Erythroblast (primary cell): ENCODE measurements around the gene BIRC6.

Experiments
- GATA1 ChIP-seq: IDR thresholded peaks from 2 replicates; pipeline ENCODE4 v1.6.1; 2011; ENCODE audit warnings: low read depth, mild to moderate bottlenecking, control low read depth, low read length, moderate library complexity
- POLR2A ChIP-seq: IDR thresholded peaks from 2 replicates; pipeline ENCODE4 v1.6.1; 2011; ENCODE audit warnings: mild to moderate bottlenecking, low read length

DNA sequence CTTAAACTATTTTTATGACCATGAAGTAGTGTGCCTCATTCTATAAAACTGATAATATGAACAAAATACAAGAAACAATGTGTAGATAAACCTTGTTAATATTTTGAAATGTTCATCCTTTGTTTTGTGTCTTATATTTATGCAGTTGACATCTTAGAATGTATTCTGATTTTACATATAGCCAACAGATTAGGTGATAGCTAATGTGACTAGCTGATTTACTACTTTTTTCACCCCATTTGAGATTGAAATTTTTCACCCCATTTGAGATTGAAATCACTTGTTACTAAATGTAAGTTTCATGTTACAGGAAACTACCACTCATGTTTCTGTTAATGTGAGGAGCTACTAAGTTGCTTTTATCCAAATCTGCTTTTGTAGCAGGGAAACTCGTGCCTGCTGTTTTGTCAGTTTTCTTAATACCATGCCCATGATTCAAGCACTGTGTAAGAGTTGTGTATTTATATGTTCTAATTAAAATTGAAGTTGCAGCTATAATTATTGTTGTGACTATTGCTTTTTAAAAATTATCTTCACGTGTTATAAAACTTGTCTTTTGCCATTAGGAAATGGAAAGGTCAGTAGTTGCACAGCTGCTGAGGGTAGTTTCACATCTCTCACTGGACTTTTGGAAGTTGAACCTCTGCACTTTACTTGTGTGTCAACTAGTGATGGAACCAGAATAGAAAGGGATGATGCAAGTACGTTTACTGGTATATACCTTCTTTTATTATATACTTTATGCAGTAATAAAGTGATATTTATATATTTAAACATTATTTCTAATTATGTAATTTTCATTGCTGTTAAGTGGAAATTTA, 96.6 kb downstream of the BIRC6 start:
- TF ChIP-seq POLR2A (no peak), GATA1 (no peak)
